OCI-LY1 (cell line): ENCODE data around the gene NRG2.

Source experiments
- EZH2 ChIP-seq: fragments of 200-600 bp; sonication (generic), shearing (Covaris generic); IDR thresholded peaks from 2 replicates; pipeline ENCODE4 v1.8.0; 2017; ENCODE audit warnings: borderline replicate concordance, mixed run types, mild to moderate bottlenecking, antibody characterized with exemption, low read length, moderate library complexity, mixed read lengths
- TF ChIP-seq, protein P1 (sequence below): fragments of 200-600 bp; sonication (generic), shearing (Covaris generic); IDR thresholded peaks from 2 replicates; pipeline ENCODE4 v1.5.1; 2017; ENCODE audit warnings: mild to moderate bottlenecking, antibody characterized with exemption, low read length, moderate library complexity, mixed read lengths

- TF ChIP-seq, protein P1, sequence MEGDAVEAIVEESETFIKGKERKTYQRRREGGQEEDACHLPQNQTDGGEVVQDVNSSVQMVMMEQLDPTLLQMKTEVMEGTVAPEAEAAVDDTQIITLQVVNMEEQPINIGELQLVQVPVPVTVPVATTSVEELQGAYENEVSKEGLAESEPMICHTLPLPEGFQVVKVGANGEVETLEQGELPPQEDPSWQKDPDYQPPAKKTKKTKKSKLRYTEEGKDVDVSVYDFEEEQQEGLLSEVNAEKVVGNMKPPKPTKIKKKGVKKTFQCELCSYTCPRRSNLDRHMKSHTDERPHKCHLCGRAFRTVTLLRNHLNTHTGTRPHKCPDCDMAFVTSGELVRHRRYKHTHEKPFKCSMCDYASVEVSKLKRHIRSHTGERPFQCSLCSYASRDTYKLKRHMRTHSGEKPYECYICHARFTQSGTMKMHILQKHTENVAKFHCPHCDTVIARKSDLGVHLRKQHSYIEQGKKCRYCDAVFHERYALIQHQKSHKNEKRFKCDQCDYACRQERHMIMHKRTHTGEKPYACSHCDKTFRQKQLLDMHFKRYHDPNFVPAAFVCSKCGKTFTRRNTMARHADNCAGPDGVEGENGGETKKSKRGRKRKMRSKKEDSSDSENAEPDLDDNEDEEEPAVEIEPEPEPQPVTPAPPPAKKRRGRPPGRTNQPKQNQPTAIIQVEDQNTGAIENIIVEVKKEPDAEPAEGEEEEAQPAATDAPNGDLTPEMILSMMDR: no peak
- TF ChIP-seq EZH2: no peak
These were observed 191.5 kb downstream of the NRG2 start for GRCh38 chr5:139851558-139851957.
